B cell (primary cell): ENCODE data around the gene PALD1. TPM values are rescaled to one million over a fixed set of nuclear protein-coding genes. Genes with fewer than 3 reads are reported as not detected.

Experiments
- ATAC-seq: fragments of 200-7000 bp; cut with Tn5 transposase; one replicate; pipeline ENCODE4 v1.10.0; 2021; ENCODE audit warnings: low read depth, mild to moderate bottlenecking, moderate number of reproducible peaks, moderate library complexity
- CTCF ChIA-PET: fragments of 350-600 bp; sonication (Branson Sonifier 250); formaldehyde crosslinking; loops from one replicate; lab custom pipeline; 2021; ENCODE audit warnings: antibody characterized with exemption, inconsistent platforms; lab: Charles Lee
- POLR2A ChIA-PET: fragments of 350-600 bp; sonication (Branson Sonifier 250); formaldehyde crosslinking; loops from one replicate; lab custom pipeline; 2021; ENCODE audit warnings: antibody characterized with exemption; lab: Charles Lee
- DNase-seq: peaks from one replicate; pipeline ENCODE4 v3.0.0; 2013
- H2AFZ ChIP-seq: 2 replicates; pipeline ENCODE4 v1.6.1; 2012; ENCODE audit warnings: mild to moderate bottlenecking, low read depth, low read length; ENCODE audit not compliant: insufficient read depth, poor library complexity, severe bottlenecking
- H3K27ac ChIP-seq, 2 donors: 1 replicate in 1 of 2; 2 replicates in 1 of 2; pipeline ENCODE4 v1.5.1; 2012 to 2013; ENCODE audit warnings: low read length in 2 of 2, mild to moderate bottlenecking in 2 of 2, moderate library complexity in 1 of 2
- H3K27me3 ChIP-seq, 4 experiments: fragments of 200-600 bp in 1 of 4; sonication (generic) in 1 of 4; replicated peaks in 1 of 4; 1 replicate in 2 of 4; 2 replicates in 2 of 4; pipeline versions ENCODE4 v1.6.1 to v1.7.0; 2013 to 2016; ENCODE audit warnings: low read length in 3 of 4, mild to moderate bottlenecking in 2 of 4, mixed read lengths in 1 of 4, moderate library complexity in 1 of 4; ENCODE audit not compliant: insufficient read depth in 4 of 4, control insufficient read depth in 3 of 4; ENCODE audit errors: control extremely low read depth in 1 of 4
- H3K36me3 ChIP-seq, 2 experiments: replicated peaks in 1 of 2; 1 replicate in 1 of 2; 2 replicates in 1 of 2; pipeline versions ENCODE4 v1.6.1 to v1.7.1; 2013; ENCODE audit warnings: low read length in 1 of 2; ENCODE audit not compliant: insufficient read depth in 2 of 2, control insufficient read depth in 1 of 2; ENCODE audit errors: control extremely low read depth in 1 of 2, extremely low read depth in 1 of 2
- H3K4me1 ChIP-seq, 2 donors: fragments of 200-600 bp in 1 of 2; sonication (generic) in 1 of 2; 1 replicate in 1 of 2; 2 replicates in 1 of 2; pipeline versions ENCODE4 v1.5.1 to v1.6.1; 2013 to 2017; ENCODE audit warnings: low read length in 2 of 2; ENCODE audit not compliant: control insufficient read depth in 2 of 2, insufficient read depth in 2 of 2
- H3K4me2 ChIP-seq: replicated peaks from 2 replicates; pipeline ENCODE3; 2012; ENCODE audit warnings: mild to moderate bottlenecking, low read depth, low read length; ENCODE audit not compliant: poor library complexity, severe bottlenecking
- H3K4me3 ChIP-seq, 5 experiments: fragments of 200-600 bp in 1 of 5; sonication (generic) in 1 of 5; 1 replicate in 3 of 5; 2 replicates in 2 of 5; pipeline versions ENCODE4 v1.5.1 to v1.7.0; 2011 to 2016; ENCODE audit warnings: low read length in 4 of 5, mild to moderate bottlenecking in 4 of 5, low read depth in 2 of 5, control low read depth in 1 of 5, moderate library complexity in 1 of 5; ENCODE audit not compliant: insufficient read depth in 1 of 5; ENCODE audit errors: control extremely low read depth in 1 of 5, extremely low read depth in 1 of 5
- H3K79me2 ChIP-seq: fragments of 200-600 bp; sonication (generic); one replicate; pipeline ENCODE4 v1.6.0; 2016; ENCODE audit warnings: low read length; ENCODE audit not compliant: control insufficient read depth, insufficient read depth
- H3K9ac ChIP-seq: fragments of 200-600 bp; sonication (generic); 2 replicates; pipeline ENCODE4 v1.6.1; 2017; ENCODE audit warnings: mild to moderate bottlenecking, low read length, moderate library complexity
- H3K9me3 ChIP-seq, 3 donors: one replicate each; pipeline versions ENCODE4 v1.6.1 to v1.7.1; 2013; ENCODE audit warnings: low read length in 2 of 3; ENCODE audit not compliant: control insufficient read depth in 2 of 3, insufficient read depth in 1 of 3; ENCODE audit errors: control extremely low read depth in 1 of 3
- H4K20me1 ChIP-seq: 2 replicates; pipeline ENCODE4 v1.6.0; 2012; ENCODE audit warnings: mild to moderate bottlenecking, low read length; ENCODE audit not compliant: insufficient read depth, control insufficient read depth, poor library complexity, severe bottlenecking
- H3K27ac Mint-ChIP-seq: one replicate; pipeline ENCODE4 v1.8.0; 2021; ENCODE audit warnings: mixed read lengths
- H3K27me3 Mint-ChIP-seq: one replicate; pipeline ENCODE4 v1.8.0; 2021; ENCODE audit warnings: mixed read lengths
- H3K4me1 Mint-ChIP-seq: one replicate; pipeline ENCODE4 v1.8.0; 2021; ENCODE audit warnings: mixed read lengths
- H3K4me3 Mint-ChIP-seq: one replicate; pipeline ENCODE4 v1.8.0; 2021; ENCODE audit warnings: mixed read lengths
- H3K9me3 Mint-ChIP-seq: one replicate; pipeline ENCODE4 v1.8.0; 2022; ENCODE audit warnings: mixed read lengths; ENCODE audit not compliant: insufficient read depth
- EZH2 ChIP-seq: IDR thresholded peaks from 2 replicates; pipeline ENCODE4 v1.6.1; 2012; ENCODE audit warnings: borderline replicate concordance, low read depth, mild to moderate bottlenecking, moderate library complexity, low read length; ENCODE audit not compliant: insufficient read depth, poor library complexity, severe bottlenecking
- WGBS: methylation state at CpG from one replicate; pipeline ENCODE4 v1.1.5; 2013; ENCODE audit warnings: missing lambda C conversion rate; ENCODE audit not compliant: insufficient coverage; 5-methylcytosine and 5-hydroxymethylcytosine counted together
- intact Hi-C: fragments of 100-400 bp; cut with micrococcal nuclease; formaldehyde crosslinking; loops from one replicate; pipeline ENCODE4 v1.10.0; 2022
- polyA plus RNA-seq: library from polyadenylated mRNA; depleted of rRNA; stranded (reverse); fragments of >200 nt; gene quantifications from 2 replicates; pipeline ENCODE4 v1.2.3, GENCODE V29; 2012
- total RNA-seq, 2 donors: library from RNA; stranded (reverse); fragments of 120-200 nt in 1 of 2; gene quantifications; 1 replicate in 1 of 2; 2 replicates in 1 of 2; pipeline versions ENCODE4 v1.2.3 to v1.2.4, GENCODE V29; 2013 to 2022
- TF ChIP-seq, protein P1 (sequence below): fragments of 200-600 bp; IDR thresholded peaks from one replicate; pipeline ENCODE4 v1.8.0; 2022; ENCODE audit warnings: antibody characterized with exemption, mild to moderate bottlenecking

The PALD1 gene
- total and polyA plus RNA-seq, 2 donors (not counting 1 experiment from before 2014, with no cell fraction given) = 2.2 to 2.8 TPM

DNA sequence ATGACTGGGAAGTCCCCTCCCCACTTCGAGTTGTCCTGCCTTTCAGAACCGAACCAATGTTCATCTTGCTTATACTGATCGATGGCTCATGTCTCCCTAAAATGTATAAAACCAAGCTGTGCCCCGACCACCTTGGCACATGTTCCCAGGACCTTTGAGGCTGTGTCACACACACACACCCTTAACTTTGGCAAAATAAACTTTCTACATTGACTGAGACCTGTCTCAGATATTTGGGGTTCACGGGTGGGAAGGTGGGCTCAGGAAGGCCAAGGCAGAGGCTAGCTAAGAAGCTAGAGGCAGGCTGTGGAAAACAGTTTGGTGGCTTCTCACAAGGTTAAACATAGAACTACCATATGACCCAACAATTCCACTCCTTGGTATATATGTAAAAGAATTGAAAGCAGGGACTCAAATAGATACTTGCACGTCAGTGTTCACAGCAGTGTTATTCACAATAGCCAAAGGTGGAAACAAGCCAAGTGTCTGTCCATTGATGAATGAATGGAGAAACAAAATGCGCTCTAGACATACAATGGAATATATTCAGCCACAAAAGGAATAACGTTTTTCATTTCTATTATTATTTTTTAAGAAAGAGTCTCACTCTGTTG, 108.6 kb downstream of the PALD1 start:
- ATAC-seq (no peak), DNase-seq (no peak)
- H3K4me2 ChIP-seq = no peak overlapping the region
- TF ChIP-seq, protein P1, sequence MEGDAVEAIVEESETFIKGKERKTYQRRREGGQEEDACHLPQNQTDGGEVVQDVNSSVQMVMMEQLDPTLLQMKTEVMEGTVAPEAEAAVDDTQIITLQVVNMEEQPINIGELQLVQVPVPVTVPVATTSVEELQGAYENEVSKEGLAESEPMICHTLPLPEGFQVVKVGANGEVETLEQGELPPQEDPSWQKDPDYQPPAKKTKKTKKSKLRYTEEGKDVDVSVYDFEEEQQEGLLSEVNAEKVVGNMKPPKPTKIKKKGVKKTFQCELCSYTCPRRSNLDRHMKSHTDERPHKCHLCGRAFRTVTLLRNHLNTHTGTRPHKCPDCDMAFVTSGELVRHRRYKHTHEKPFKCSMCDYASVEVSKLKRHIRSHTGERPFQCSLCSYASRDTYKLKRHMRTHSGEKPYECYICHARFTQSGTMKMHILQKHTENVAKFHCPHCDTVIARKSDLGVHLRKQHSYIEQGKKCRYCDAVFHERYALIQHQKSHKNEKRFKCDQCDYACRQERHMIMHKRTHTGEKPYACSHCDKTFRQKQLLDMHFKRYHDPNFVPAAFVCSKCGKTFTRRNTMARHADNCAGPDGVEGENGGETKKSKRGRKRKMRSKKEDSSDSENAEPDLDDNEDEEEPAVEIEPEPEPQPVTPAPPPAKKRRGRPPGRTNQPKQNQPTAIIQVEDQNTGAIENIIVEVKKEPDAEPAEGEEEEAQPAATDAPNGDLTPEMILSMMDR = no peak
- TF ChIP-seq EZH2 = no peak
- no peaks in the 10 kb centered on the region for H3K9me3 Mint-ChIP-seq
- H3K27me3 ChIP-seq = no peaks in the 10 kb centered on the region
- no peaks in the 10 kb centered on the region for H3K79me2 ChIP-seq
- no peak overlapping the region for H3K27ac ChIP-seq
- H3K4me3 ChIP-seq = no peak overlapping the region
- no peaks in the 10 kb centered on the region for H3K9me3 ChIP-seq
- H4K20me1 ChIP-seq = no peaks in the 10 kb centered on the region
- H3K9ac ChIP-seq = no peak overlapping the region
- no peak overlapping the region for H3K27ac Mint-ChIP-seq
- intact Hi-C loops = no loop called here
- ChIA-PET POLR2A (no interaction called here), CTCF (interaction anchor here (1.1 kb wide), 1 partner anchor 20 kb away, joined by 3 read pairs; no protein-coding TSS in a partner anchor)
- H3K4me1 Mint-ChIP-seq = no peaks in the 10 kb centered on the region
- no peaks in the 10 kb centered on the region for H3K36me3 ChIP-seq
- WGBS = 80% methylated on average over 3 of the region's 8 CpGs
- peaks cover 35% of the 10 kb centered on the region for H3K27me3 Mint-ChIP-seq
- no peak overlapping the region for H2AFZ ChIP-seq
- H3K4me3 Mint-ChIP-seq = no peak overlapping the region
- H3K4me1 ChIP-seq = no peaks in the 10 kb centered on the region

- H3K4me1 ChIP-seq = no peaks in the 10 kb centered on the region
- peaks cover 0 to 3% (median 0%) of the 10 kb centered on the region in 4 experiments for H3K27me3 ChIP-seq
- CTCF ChIA-PET = interaction anchor here (0.5 to 1.1 kb wide), 2 partner anchors 12 to 21 kb away, joined by 3 read pairs; no protein-coding TSS in a partner anchor
- ATAC-seq = no peak
- no peak overlapping the region for H3K4me3 ChIP-seq
- WGBS = 0% methylated on average over 4 of the region's 6 CpGs
- H3K9ac ChIP-seq = no peak overlapping the region
- no peaks in the 10 kb centered on the region for H3K79me2 ChIP-seq
- H4K20me1 ChIP-seq = no peaks in the 10 kb centered on the region
- H3K4me2 ChIP-seq = no peak overlapping the region
- Mint-ChIP-seq H3K27me3 (peaks cover 41% of the 10 kb centered on the region), H3K27ac (no peak overlapping the region), H3K4me1 (no peaks in the 10 kb centered on the region), H3K4me3 (no peak overlapping the region), H3K9me3 (no peaks in the 10 kb centered on the region)
- no peak for DNase-seq
- intact Hi-C loops = no loop called here
- no peak overlapping the region for H3K27ac ChIP-seq
- no peaks in the 10 kb centered on the region for H3K36me3 ChIP-seq
- POLR2A ChIA-PET = no interaction called here
- TF ChIP-seq, protein P1 = no peak
- TF ChIP-seq EZH2 = no peak
- H3K9me3 ChIP-seq = no peaks in the 10 kb centered on the region
- H2AFZ ChIP-seq = no peak overlapping the region
Measured at GRCh38 chr10:70588255-70588654, 109.7 kb downstream of the PALD1 start.
